Endothelial cell of umbilical vein (primary cell): Measurements from ENCODE around the gene SGK1. TPM values are rescaled to one million over a fixed set of nuclear protein-coding genes. Genes with fewer than 3 reads are reported as not detected.
A peak's percentile ranks its signal among the peaks of the same experiment; 100 is the strongest.

Experiments
- BruUV-seq: library from RNA; stranded (reverse); fragments of 400-500 nt; replicated peaks from 2 replicates; lab custom pipeline; 2021; lab: Mats Ljungman, UMichigan
- CTCF ChIA-PET: fragments of 300-600, 350-600 bp; sonication (Branson Sonifier 250); formaldehyde crosslinking; loops from one replicate; lab custom pipeline; 2021; ENCODE audit warnings: antibody characterized with exemption, inconsistent platforms; lab: Charles Lee
- POLR2A ChIA-PET: fragments of 300-600, 350-600 bp; sonication (Branson Sonifier 250); formaldehyde crosslinking; loops from one replicate; lab custom pipeline; 2021; ENCODE audit warnings: antibody characterized with exemption, inconsistent platforms; lab: Charles Lee
- DNase-seq: peaks from one replicate; pipeline ENCODE4 v3.0.0-alpha.2; 2011; ENCODE audit warnings: low read depth, low spot score
- FAIRE-seq: peaks from 2 replicates; lab custom pipeline; 2011; peaks lifted over from hg19 to GRCh38; lab: Jason Lieb, UNC
- H2AFZ ChIP-seq: 2 replicates; pipeline ENCODE4 v1.6.0; 2012; ENCODE audit warnings: low read depth, low read length, control low read depth, inconsistent platforms
- H3K27ac ChIP-seq: 2 replicates; pipeline ENCODE4 v1.5.1; 2011; ENCODE audit warnings: low read depth, mild to moderate bottlenecking, control low read depth, low read length, moderate library complexity; ENCODE audit not compliant: insufficient read depth
- H3K27me3 ChIP-seq, 2 experiments: 2 replicates each; pipeline versions ENCODE4 v1.6.0 to v1.6.1; 2011; ENCODE audit warnings: low read length in 2 of 2, mixed read lengths in 1 of 2; ENCODE audit not compliant: control insufficient read depth in 2 of 2, insufficient read depth in 2 of 2
- H3K36me3 ChIP-seq, 2 experiments: 2 replicates in 1 of 2; 3 replicates in 1 of 2; pipeline ENCODE4 v1.5.1; 2011; ENCODE audit warnings: low read length in 2 of 2, mild to moderate bottlenecking in 1 of 2, moderate library complexity in 1 of 2; ENCODE audit not compliant: control insufficient read depth in 2 of 2, insufficient read depth in 2 of 2; ENCODE audit errors: extremely low read depth in 1 of 2
- H3K4me1 ChIP-seq: 3 replicates; pipeline ENCODE4 v1.5.1; 2011; ENCODE audit warnings: mild to moderate bottlenecking, low read length; ENCODE audit not compliant: control insufficient read depth, insufficient read depth; ENCODE audit errors: extremely low read depth
- H3K4me2 ChIP-seq: 2 replicates; pipeline ENCODE4 v1.6.1; 2011; ENCODE audit warnings: low read length, control low read depth, mixed read lengths; ENCODE audit not compliant: insufficient read depth
- H3K4me3 ChIP-seq, 3 experiments: fragments of 200-600 bp in 1 of 3; sonication (generic), shearing (Covaris generic) in 1 of 3; replicated peaks in 1 of 3; 2 replicates each; pipeline ENCODE4 v1.5.1; 2011 to 2016; ENCODE audit warnings: control low read depth in 3 of 3, low read length in 3 of 3, mild to moderate bottlenecking in 2 of 3, inconsistent platforms in 1 of 3, low read depth in 1 of 3, moderate library complexity in 1 of 3; ENCODE audit not compliant: insufficient read depth in 1 of 3
- H3K79me2 ChIP-seq: 2 replicates; pipeline ENCODE4 v1.6.0; 2012; ENCODE audit warnings: low read length, inconsistent platforms; ENCODE audit not compliant: control insufficient read depth, insufficient read depth
- H3K9ac ChIP-seq: replicated peaks from 2 replicates; pipeline ENCODE3; 2011; ENCODE audit warnings: low read length, control low read depth; ENCODE audit not compliant: insufficient read depth; ENCODE audit errors: extremely low read depth
- H3K9me1 ChIP-seq: replicated peaks from 3 replicates; pipeline ENCODE4 v1.6.0; 2011; ENCODE audit warnings: mild to moderate bottlenecking, low read length; ENCODE audit not compliant: control insufficient read depth, insufficient read depth; ENCODE audit errors: extremely low read depth
- H3K9me3 ChIP-seq: replicated peaks from 2 replicates; pipeline ENCODE4 v1.5.1; 2012; ENCODE audit warnings: low read length, inconsistent platforms; ENCODE audit not compliant: control insufficient read depth, insufficient read depth
- H4K20me1 ChIP-seq: replicated peaks from 2 replicates; pipeline ENCODE3; 2011; ENCODE audit warnings: mild to moderate bottlenecking, low read length; ENCODE audit not compliant: control insufficient read depth, insufficient read depth; ENCODE audit errors: extremely low read depth
- CTCF ChIP-seq, 2 donors: IDR thresholded peaks; 1 replicate in 1 of 2; 2 replicates in 1 of 2; pipeline ENCODE4 v1.5.1; 2011; ENCODE audit warnings: low read length in 2 of 2, mild to moderate bottlenecking in 2 of 2, moderate library complexity in 2 of 2, control low read depth in 1 of 2, inconsistent platforms in 1 of 2, low read depth in 1 of 2; ENCODE audit not compliant: insufficient read depth in 1 of 2; ENCODE audit errors: extremely low read depth in 1 of 2
- EZH2 ChIP-seq: IDR thresholded peaks from 2 replicates; pipeline ENCODE4 v1.6.1; 2012; ENCODE audit warnings: borderline replicate concordance, low read depth, mild to moderate bottlenecking, moderate library complexity, low read length, inconsistent platforms; ENCODE audit not compliant: severe bottlenecking
- FOS ChIP-seq: IDR thresholded peaks from 2 replicates; pipeline ENCODE4 v1.6.1; 2011; ENCODE audit warnings: mild to moderate bottlenecking, low read length, moderate library complexity, borderline replicate concordance; ENCODE audit not compliant: insufficient read depth
- GATA2 ChIP-seq: IDR thresholded peaks from 2 replicates; pipeline ENCODE4 v1.7.0; 2011; ENCODE audit warnings: low read depth, mild to moderate bottlenecking, moderate library complexity, mixed read lengths, low read length; ENCODE audit not compliant: insufficient read length, insufficient read depth
- JUN ChIP-seq: IDR thresholded peaks from 2 replicates; pipeline ENCODE4 v1.6.1; 2011; ENCODE audit warnings: borderline replicate concordance, low read depth; ENCODE audit not compliant: insufficient read length, insufficient read depth
- MAX ChIP-seq: IDR thresholded peaks from 2 replicates; pipeline ENCODE4 v1.6.1; 2011; ENCODE audit not compliant: insufficient read depth, insufficient read length
- MYC ChIP-seq: IDR thresholded peaks from one replicate; pipeline ENCODE4 v1.6.1; 2011; ENCODE audit warnings: mild to moderate bottlenecking, low read depth, low read length
- POLR2A ChIP-seq: IDR thresholded peaks from 2 replicates; pipeline ENCODE4 v1.6.1; 2012; ENCODE audit warnings: low read depth, mild to moderate bottlenecking, control low read depth, low read length
- POLR2AphosphoS5 ChIP-seq: IDR thresholded peaks from 2 replicates; pipeline ENCODE4 v1.6.1; 2012; ENCODE audit warnings: low read depth, mild to moderate bottlenecking, control low read depth, low read length, moderate library complexity; ENCODE audit not compliant: insufficient read depth
- dilution Hi-C: fragments of 300-500 bp; cut with MboI; formaldehyde crosslinking; loops from one replicate; pipeline ENCODE4 v1.15.0; 2019; ENCODE audit warnings: low sequenced_read_pairs; ENCODE audit not compliant: extremely low pct_ligation_motif_present
- intact Hi-C: fragments of 100-400 bp; cut with micrococcal nuclease; formaldehyde crosslinking; loops from one replicate; pipeline ENCODE4 v1.10.0; 2022
- polyA plus RNA-seq, 4 experiments: library from polyadenylated mRNA; depleted of rRNA in 3 of 4; stranded (reverse) in 3 of 4; unstranded in 1 of 4; fragments of >200 nt; gene quantifications; 2 replicates each; pipeline versions ENCODE4 v1.2.1 to v1.2.3, GENCODE V29; 2011 to 2012; ENCODE audit warnings: missing spikeins in 1 of 4
- total RNA-seq: library from RNA; stranded (reverse); gene quantifications from 2 replicates; pipeline ENCODE4 v1.2.3, GENCODE V29; 2021

Gene SGK1
- total and polyA plus RNA-seq, 2 donors (not counting 3 experiments of a cell fraction or from before 2014, with no cell fraction given): 121 to 128 TPM

- H3K36me3 ChIP-seq: peaks cover 11 to 24% of the 10 kb centered on the region in 2 experiments
- ChIA-PET CTCF (interaction anchor here (0.9 to 5.4 kb wide), 6 partner anchors 111 to 764 kb away, joined by 3 to 46 read pairs (median 5); no protein-coding TSS in a partner anchor), POLR2A (interaction anchor here (0.6 to 1.6 kb wide), 7 partner anchors 54 to 544 kb away, joined by 3 read pairs; no protein-coding TSS in a partner anchor)
- peak overlapping the region; percentile 99 for H3K9ac ChIP-seq
- no peaks in the 10 kb centered on the region for H3K27me3 ChIP-seq
- FAIRE-seq: no peak
- H3K9me1 ChIP-seq: no peaks in the 10 kb centered on the region
- peak overlapping the region; percentile 87 for H3K4me2 ChIP-seq
- peaks cover 42% of the 10 kb centered on the region for H3K4me1 ChIP-seq
- H4K20me1 ChIP-seq: peaks cover 9% of the 10 kb centered on the region
- H3K27ac ChIP-seq: peak overlapping the region; percentile 98
- dilution Hi-C loops: no loop called here
- no peak for TF ChIP-seq JUN
- TF ChIP-seq POLR2AphosphoS5: no peak
- TF ChIP-seq EZH2: no peak
- TF ChIP-seq MAX: no peak
- TF ChIP-seq CTCF (IDR thresholded peaks at IDR 0.05; ENCODE audit: extremely low read depth in 1 of 2, insufficient read depth in 1 of 2, low read depth in 1 of 2, low read length in 2 of 2): no peak
- no peak for TF ChIP-seq GATA2
- TF ChIP-seq POLR2A: no peak
- no peak for TF ChIP-seq MYC
- TF ChIP-seq FOS: no peak
- peak; percentile 62 for DNase-seq
- no peaks in the 10 kb centered on the region for H3K9me3 ChIP-seq
- H2AFZ ChIP-seq: peak overlapping the region; percentile 53
- intact Hi-C loops: loop anchor here (5.0 kb wide), 1 partner anchor 196 kb away; no protein-coding TSS in a partner anchor
- H3K79me2 ChIP-seq: peaks cover 37% of the 10 kb centered on the region
- peak overlapping the region in 2 of 3 experiments; percentile 58 to 85 for H3K4me3 ChIP-seq
- no TSS peak for BruUV-seq
Observed at GRCh38 chr6:134176264-134176975, 141.5 kb downstream of the SGK1 start.
